Left cardiac atrium (tissue), 4 donors: Measurements from ENCODE around the gene GALNTL6. TPM values are rescaled to one million over a fixed set of nuclear protein-coding genes. Genes with fewer than 3 reads are reported as not detected.
A peak's percentile ranks its signal among the peaks of the same experiment; 100 is the strongest.
"Not testable (repeated sequence)": the region's sequence is repeated elsewhere in the genome, so short reads cannot be mapped to it uniquely, and the experiment has no call there.

ENCODE experiments used
- ATAC-seq, 2 donors: fragments of 200-7000 bp; cut with Tn5 transposase; one replicate each; pipeline ENCODE4 v1.9.1; 2020; ENCODE audit warnings: mild to moderate bottlenecking in 2 of 2, moderate library complexity in 2 of 2
- DNase-seq: peaks from one replicate; pipeline ENCODE4 v3.0.0-alpha.2; 2020
- intact Hi-C, 2 donors: fragments of 100-400 bp; cut with DNase I; formaldehyde crosslinking; loops; one replicate each; pipeline versions ENCODE4 v1.14.1 to v1.15.1; 2022 to 2023
- total RNA-seq, 2 donors: library from RNA; stranded (reverse); fragmentation: NEBNext Ultra II Directional; extraction: Animal tissue kit (Norgen Biotek cat#: 25700); gene quantifications; one replicate each; pipeline ENCODE4 v1.2.1, GENCODE V29; 2021
- donor health status: DM: no; HTN: yes; CAD: no.
- donor health status: DM: no; HTN: yes; CAD: no; lungs with severe emphysema.
- donor health status: DM: yes; HTN: yes; CAD: no.
- donor health status: Dilated cardiomyopathy.

Gene GALNTL6
- total RNA-seq, 2 donors from 2014 or later, result not detected

- intact Hi-C loops, result no loop called here
- DNase-seq (no peak), ATAC-seq (no peak)
Measured at GRCh38 chr4:172975651-172976229, 1162.5 kb downstream of the GALNTL6 start.

GRCh38 chr4:172977491-172978041, 1164.4 kb downstream of the GALNTL6 start:
- ATAC-seq, DNase-seq, intact Hi-C loops: not testable (repeated sequence)

- DNase-seq, result no peak
- no peak for ATAC-seq
- intact Hi-C loops, result no loop called here
Measured at GRCh38 chr4:172978848-172979247, 1165.6 kb downstream of the GALNTL6 start.

DNA sequence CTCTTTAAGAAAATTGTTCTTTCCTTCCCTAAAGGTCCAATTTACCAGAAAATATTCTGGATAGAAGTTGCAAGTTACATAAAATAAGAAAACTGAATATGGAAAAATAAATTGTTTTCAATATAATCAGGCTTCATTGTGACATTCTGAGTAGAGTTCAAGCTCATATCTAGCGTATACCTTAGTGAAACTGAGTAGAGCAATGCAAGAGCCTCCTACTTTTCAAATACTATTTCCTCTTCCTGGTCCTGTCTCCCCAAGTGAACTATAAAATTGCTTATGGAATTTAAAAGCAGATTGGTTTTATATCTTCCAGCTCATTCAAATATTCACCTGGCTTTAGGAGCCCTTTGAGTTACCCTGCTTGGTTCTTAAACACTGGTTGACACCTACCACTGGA, 1166.1 kb downstream of the GALNTL6 start:
- intact Hi-C loops, result no loop called here
- ATAC-seq (no peak), DNase-seq (no peak)

- no peak for ATAC-seq
- intact Hi-C loops, result no loop called here
- no peak for DNase-seq
Measured at GRCh38 chr4:172980219-172980618, 1167.0 kb downstream of the GALNTL6 start.

DNA sequence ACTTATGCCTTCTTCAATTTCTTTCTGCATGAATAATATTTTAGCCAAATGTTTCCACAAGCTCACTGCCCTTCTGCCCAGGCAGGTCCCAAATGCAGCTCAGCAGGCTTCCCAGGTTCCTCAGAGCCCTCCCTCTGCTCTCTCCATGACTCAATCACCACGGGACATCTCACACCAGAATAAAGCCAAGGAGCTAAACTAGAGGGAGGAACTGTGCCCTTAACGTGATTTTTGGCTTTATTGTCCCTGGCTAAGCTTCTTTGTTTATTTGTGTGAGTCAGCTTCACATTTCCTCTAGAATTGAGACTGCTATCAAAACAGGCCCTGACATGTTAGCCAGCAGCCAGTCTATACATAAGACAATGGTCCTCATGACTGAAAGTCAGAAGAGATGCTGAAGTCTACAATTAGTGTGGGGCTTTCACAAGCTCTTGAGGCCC, 1169.0 kb downstream of the GALNTL6 start:
- DNase-seq, result no peak
- peak in 1 of 2 donors; percentile 53 for ATAC-seq
- intact Hi-C loops, result no loop called here

- ATAC-seq (no peak), DNase-seq (no peak)
- intact Hi-C loops, result no loop called here
Measured at GRCh38 chr4:172983014-172983413, 1169.8 kb downstream of the GALNTL6 start.

GRCh38 chr4:172983631-172984030, 1170.4 kb downstream of the GALNTL6 start:
- ATAC-seq (no peak), DNase-seq (no peak)
- intact Hi-C loops, result no loop called here

DNA sequence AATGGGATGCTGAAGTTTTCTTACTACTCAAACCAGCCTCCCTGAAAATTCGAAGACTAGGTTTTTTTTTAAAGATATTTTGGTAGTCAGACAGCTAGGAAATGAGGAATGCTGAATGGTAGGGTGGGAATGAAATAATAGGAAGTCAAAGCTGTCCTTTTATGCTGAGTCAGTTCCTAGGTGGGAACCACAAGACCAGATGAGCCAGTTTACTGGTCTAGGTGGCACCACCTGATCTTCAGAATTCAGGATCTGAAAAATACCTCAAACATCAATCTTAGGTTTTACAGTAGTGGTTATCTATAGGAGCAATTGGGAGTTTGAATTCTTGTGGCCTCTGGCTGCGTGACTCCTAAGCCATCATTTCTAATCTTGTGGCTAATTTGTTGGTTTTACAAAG, 1172.3 kb downstream of the GALNTL6 start:
- no peak for ATAC-seq
- no peak for DNase-seq
- intact Hi-C loops, result no loop called here

DNA sequence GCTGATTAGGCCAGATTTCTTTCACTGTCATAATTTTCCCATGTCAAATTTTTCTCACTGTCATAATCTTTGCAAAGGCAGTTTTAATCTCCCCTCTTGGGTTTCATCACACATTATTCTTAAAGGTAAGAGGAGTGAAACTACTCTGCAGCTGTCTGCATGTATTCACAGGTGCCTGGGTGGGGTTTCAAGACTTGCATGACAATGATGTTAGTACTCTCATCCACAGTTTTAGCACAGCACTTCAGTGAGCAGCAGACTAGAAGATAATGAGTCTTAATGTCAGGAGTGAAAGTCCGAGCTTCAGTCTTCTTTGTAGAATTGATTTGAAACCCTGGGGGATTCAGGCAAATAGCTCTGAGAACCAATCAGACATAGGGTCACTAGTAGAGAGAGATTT, 1172.9 kb downstream of the GALNTL6 start:
- ATAC-seq (no peak), DNase-seq (no peak)
- intact Hi-C loops, result no loop called here

GRCh38 chr4:172989984-172990820, 1177.0 kb downstream of the GALNTL6 start:
- DNase-seq, result no peak
- no peak for ATAC-seq
- intact Hi-C loops, result no loop called here

DNA sequence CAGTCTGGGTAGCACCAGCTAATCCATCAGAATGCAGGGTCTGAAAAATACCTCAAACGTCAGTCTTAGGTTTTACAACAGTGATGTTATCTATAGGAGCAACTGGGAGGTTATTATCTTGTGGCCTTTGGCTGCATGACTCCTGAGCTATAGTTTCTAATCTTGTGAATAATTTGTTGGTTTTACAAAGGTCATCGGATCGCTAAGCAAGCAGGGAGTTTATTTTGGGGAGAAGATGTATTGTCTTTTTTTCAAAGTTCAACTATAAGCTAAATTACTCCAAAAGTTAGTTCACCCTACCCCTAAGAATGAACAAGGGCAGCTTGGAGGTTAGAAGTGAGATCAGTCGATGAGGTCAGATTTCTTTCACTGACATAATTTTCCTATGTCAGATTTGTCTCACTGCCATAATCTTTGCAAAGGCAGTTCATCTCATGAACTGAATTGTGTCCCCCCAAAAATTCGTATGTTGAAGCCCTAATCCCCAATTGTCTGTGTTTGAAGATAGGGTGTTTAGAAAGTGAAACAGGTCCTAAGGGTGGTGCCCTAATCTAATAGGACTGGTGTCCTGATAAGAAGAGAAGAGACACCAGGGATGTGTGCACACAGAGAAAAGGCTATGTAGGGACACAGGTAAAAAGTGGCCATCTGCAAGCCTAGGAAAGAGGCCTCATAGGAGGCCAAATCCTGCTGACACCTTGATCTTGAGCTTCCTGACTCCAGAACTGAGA, 1179.6 kb downstream of the GALNTL6 start:
- intact Hi-C loops, result no loop called here
- no peak for ATAC-seq
- DNase-seq, result no peak

- DNase-seq, result no peak
- intact Hi-C loops, result no loop called here
- ATAC-seq, result no peak
Measured at GRCh38 chr4:172995161-172995560, 1182.0 kb downstream of the GALNTL6 start.

GRCh38 chr4:172995704-172996103, 1182.5 kb downstream of the GALNTL6 start:
- DNase-seq (no peak), ATAC-seq (no peak)
- intact Hi-C loops, result no loop called here

GRCh38 chr4:172996571-172997216, 1183.5 kb downstream of the GALNTL6 start:
- DNase-seq, result no peak
- peak in 1 of 2 donors; percentile 55 for ATAC-seq
- intact Hi-C loops, result no loop called here

DNA sequence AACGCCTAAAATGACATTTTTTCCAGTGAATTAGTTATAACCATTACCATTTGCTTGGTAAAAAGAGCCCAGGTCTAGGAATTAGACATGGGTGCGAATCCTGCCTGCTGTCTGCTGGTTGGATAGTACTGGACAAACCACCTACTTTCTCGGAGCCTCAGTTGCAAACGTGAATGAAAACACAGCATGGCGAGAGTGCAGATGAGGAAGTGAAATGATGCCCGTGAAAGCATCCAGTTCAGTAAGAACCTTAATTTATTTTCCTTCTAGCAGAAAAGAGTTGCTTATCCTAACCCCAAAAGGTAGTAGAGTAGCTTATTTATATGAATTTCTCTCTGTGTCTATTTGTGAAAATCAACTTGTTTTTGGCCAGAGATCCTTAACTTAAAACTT, 1184.0 kb downstream of the GALNTL6 start:
- ATAC-seq (no peak), DNase-seq (no peak)
- intact Hi-C loops, result no loop called here

DNA sequence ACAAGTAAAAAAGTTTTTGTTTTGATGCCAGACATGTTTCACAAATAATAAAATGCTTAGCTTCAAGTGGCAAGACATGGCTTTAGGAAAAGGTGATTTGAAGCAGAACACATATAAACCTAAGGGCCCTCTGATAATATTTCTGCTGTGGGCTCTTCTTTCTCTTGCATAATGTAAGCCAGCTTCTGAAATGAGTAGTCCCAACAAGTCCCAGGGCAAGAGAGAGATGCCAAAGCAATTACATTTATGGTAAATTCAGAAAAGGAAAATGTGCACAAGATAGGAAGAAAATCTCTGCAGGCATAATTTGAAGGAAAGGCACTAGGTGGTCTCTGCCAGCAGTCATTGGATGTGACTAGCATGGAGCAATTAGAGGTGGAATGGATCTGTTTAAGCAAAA, 1184.7 kb downstream of the GALNTL6 start:
- intact Hi-C loops, result no loop called here
- ATAC-seq (no peak), DNase-seq (no peak)

DNA sequence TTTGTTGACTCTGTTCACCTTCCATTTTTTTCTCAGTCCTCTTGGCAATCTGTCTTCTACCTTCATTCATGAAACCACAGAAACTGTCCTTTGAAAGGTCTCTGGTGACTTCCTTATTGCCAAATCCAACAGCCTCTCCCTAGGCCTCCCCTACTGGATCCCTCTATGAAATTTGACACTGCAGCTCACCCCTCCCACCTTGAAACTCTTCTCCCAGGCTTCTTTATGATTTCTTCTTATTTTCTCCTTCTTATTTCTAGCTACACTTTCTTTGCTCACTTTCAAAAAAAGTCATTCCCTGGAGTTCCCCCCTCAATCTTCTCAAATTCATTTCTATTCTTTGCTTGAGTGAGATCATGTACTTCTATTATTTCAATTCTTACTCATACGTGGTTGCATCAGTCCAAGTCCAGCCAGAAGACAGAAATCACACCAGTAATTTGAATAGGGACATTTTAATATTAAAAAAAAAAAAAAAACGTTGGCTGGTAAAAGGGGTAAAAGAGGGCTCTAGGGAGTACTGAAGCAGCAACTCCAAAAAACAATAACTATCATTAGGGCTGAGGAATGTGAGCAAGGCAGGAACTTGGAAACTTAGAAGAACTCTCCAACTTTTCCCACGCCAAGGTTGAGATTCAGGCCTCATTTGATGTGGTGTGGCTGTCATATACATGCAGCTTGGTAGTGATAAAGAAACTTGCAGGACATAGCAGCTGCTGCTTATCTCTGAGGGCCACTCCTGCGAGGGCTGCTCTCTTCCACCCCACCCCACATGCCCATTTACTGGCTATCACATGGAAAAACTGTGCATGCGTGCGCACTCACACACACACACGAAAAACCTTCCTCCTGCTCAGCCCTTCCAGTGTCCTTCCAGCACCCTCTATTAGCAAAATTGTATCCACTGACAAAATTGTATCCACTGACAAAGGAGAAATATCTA, 1185.6 kb downstream of the GALNTL6 start:
- intact Hi-C loops, result no loop called here
- DNase-seq (no peak), ATAC-seq (peak; percentile 12 to 79)
